Prostate gland (tissue), 2 donors: Measurements from ENCODE around the gene SDF2. TPM values are rescaled to one million over a fixed set of nuclear protein-coding genes. Genes with fewer than 3 reads are reported as not detected.

ENCODE experiments used
- DNase-seq: peaks from one replicate; pipeline ENCODE4 v3.0.0-alpha.2; 2019; ENCODE audit warnings: low spot score
- H3K27ac ChIP-seq, 2 donors: fragments of 200-600 bp; sonication (generic); 2 replicates each; pipeline ENCODE4 v1.5.1; 2017 to 2019
- H3K27me3 ChIP-seq: fragments of 200-600 bp; sonication (generic); replicated peaks from 2 replicates; pipeline ENCODE4 v1.5.1; 2019; ENCODE audit not compliant: insufficient read depth
- H3K36me3 ChIP-seq, 2 donors: fragments of 200-600 bp; sonication (generic); 1 replicate in 1 of 2; 2 replicates in 1 of 2; pipeline versions ENCODE4 v1.5.1 to v1.8.1; 2017 to 2019
- H3K4me1 ChIP-seq: fragments of 200-600 bp; sonication (generic); replicated peaks from 2 replicates; pipeline ENCODE4 v1.5.1; 2019
- H3K4me3 ChIP-seq, 2 donors: fragments of 200-600 bp; sonication (generic); 2 replicates each; pipeline ENCODE4 v1.5.1; 2017 to 2019
- H3K9me3 ChIP-seq: fragments of 200-600 bp; sonication (generic); 2 replicates; pipeline ENCODE4 v1.5.1; 2017
- CTCF ChIP-seq, 4 experiments: fragments of 200-600 bp in 2 of 4; fragments of 450-650 bp in 2 of 4; sonication (generic) in 2 of 4; IDR thresholded peaks; 1 replicate in 3 of 4; 2 replicates in 1 of 4; pipeline ENCODE4 v1.5.1; 2016 to 2019; ENCODE audit warnings: antibody characterized with exemption in 4 of 4, mild to moderate bottlenecking in 2 of 4, moderate library complexity in 2 of 4
- POLR2A ChIP-seq: fragments of 450-650 bp; IDR thresholded peaks from one replicate; pipeline ENCODE4 v1.6.1; 2016; ENCODE audit warnings: antibody characterized with exemption, mild to moderate bottlenecking
- POLR2AphosphoS5 ChIP-seq: sonication (generic); formaldehyde crosslinking; IDR thresholded peaks from one replicate; pipeline ENCODE4 v1.6.1; 2017; ENCODE audit warnings: antibody characterized with exemption
- WGBS: methylation state at CpG from one replicate; pipeline ENCODE4 v1.1.5; 2018; 5-methylcytosine and 5-hydroxymethylcytosine counted together
- intact Hi-C: fragments of 100-400 bp; cut with DNase I; formaldehyde crosslinking; loops from one replicate; pipeline ENCODE4 v1.14.2; 2022
- total RNA-seq, 2 donors: library from RNA; depleted of rRNA; stranded (reverse); fragments of >200 nt; gene quantifications; one replicate each; pipeline ENCODE4 v1.1.0, GENCODE V29; 2016

The SDF2 gene
- total RNA-seq, 2 donors from 2014 or later = 53.3 to 80.1 TPM

GRCh38 chr17:28635506-28635905, 26.2 kb downstream of the SDF2 start:
- H3K4me1 ChIP-seq = no peaks in the 10 kb centered on the region
- no peak for DNase-seq
- 85% methylated on average over 1 of the region's 1 CpG for WGBS
- H3K27ac ChIP-seq = no peak overlapping the region
- no peak for TF ChIP-seq CTCF (IDR thresholded peaks at IDR 0.05)
- peaks cover 31 to 35% of the 10 kb centered on the region in 2 donors for H3K36me3 ChIP-seq
- intact Hi-C loops = no loop called here
- H3K27me3 ChIP-seq = no peaks in the 10 kb centered on the region
- no peaks in the 10 kb centered on the region for H3K9me3 ChIP-seq
- H3K4me3 ChIP-seq = no peak overlapping the region

GRCh38 chr17:28634206-28634865, 27.4 kb downstream of the SDF2 start:
- DNase-seq = no peak
- 82% methylated on average over 14 of the region's 14 CpGs for WGBS
- TF ChIP-seq POLR2A (no peak), POLR2AphosphoS5 (no peak), CTCF (IDR thresholded peaks at IDR 0.05) (no peak)
- no peaks in the 10 kb centered on the region for H3K9me3 ChIP-seq
- H3K4me1 ChIP-seq = no peaks in the 10 kb centered on the region
- intact Hi-C loops = no loop called here
- H3K27me3 ChIP-seq = no peaks in the 10 kb centered on the region
- no peak overlapping the region for H3K27ac ChIP-seq
- no peak overlapping the region for H3K4me3 ChIP-seq
- H3K36me3 ChIP-seq = peaks cover 25 to 30% of the 10 kb centered on the region in 2 donors

DNA sequence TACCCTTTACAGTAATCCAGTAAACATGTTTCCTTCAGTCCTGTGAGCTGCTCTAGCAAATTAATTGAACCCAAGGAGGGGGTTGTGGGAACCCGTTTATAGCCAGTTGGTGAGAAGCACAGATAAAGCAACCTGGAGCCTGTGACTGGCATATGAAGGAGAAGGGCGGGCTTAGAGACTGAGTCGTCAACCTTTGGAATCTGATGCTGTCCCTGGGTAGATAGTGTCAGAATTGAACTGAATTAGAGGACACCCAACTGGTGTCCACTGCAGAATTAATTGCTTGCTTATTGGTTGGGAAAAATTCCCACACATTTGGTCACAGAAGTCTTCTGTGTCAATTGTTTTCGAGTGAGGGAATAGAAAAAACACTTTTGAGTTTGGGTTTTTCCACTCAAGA, 34.9 kb downstream of the SDF2 start:
- Histone ChIP-seq H3K27ac (no peak overlapping the region), H3K4me1 (no peaks in the 10 kb centered on the region), H3K27me3 (no peaks in the 10 kb centered on the region), H3K9me3 (no peaks in the 10 kb centered on the region), H3K36me3 (peaks cover 6 to 21% of the 10 kb centered on the region in 2 donors), H3K4me3 (no peak overlapping the region)
- intact Hi-C loops = no loop called here
- 89% methylated on average over 4 of the region's 4 CpGs for WGBS
- TF ChIP-seq POLR2A (no peak), CTCF (IDR thresholded peaks at IDR 0.05) (no peak), POLR2AphosphoS5 (no peak)
- DNase-seq = no peak

DNA sequence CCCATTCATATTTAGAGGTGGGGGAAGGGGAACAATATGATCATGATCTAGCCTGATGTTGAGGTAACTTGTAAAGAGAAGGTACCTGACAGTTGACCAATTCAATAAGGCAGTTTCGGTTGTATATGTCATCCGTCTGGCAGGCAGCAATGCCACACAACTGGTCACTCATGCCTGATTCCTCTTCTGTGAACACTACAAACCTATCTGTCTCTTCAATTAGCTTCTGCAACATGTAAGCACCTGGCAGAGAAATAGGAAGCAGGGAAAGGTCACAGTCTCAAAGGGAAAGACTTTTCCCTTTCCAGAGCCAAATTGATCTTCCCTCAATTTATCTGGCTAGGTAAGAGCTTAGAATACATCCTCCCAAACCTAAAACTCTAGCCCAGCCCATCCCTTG, 37.6 kb downstream of the SDF2 start:
- Histone ChIP-seq H3K4me1 (no peaks in the 10 kb centered on the region), H3K27me3 (no peaks in the 10 kb centered on the region), H3K9me3 (no peaks in the 10 kb centered on the region), H3K36me3 (peaks cover 17 to 24% of the 10 kb centered on the region in 2 donors), H3K4me3 (no peak overlapping the region), H3K27ac (no peak overlapping the region)
- TF ChIP-seq POLR2AphosphoS5 = no peak
- no peak for TF ChIP-seq POLR2A
- TF ChIP-seq CTCF (IDR thresholded peaks at IDR 0.05) = no peak
- DNase-seq = no peak
- WGBS = 95% methylated on average over 2 of the region's 2 CpGs
- intact Hi-C loops = no loop called here

GRCh38 chr17:28623696-28624095, 38.0 kb downstream of the SDF2 start:
- Histone ChIP-seq H3K4me3 (no peak overlapping the region), H3K9me3 (no peaks in the 10 kb centered on the region), H3K27ac (no peak overlapping the region), H3K27me3 (no peaks in the 10 kb centered on the region), H3K36me3 (peaks cover 20 to 26% of the 10 kb centered on the region in 2 donors), H3K4me1 (no peaks in the 10 kb centered on the region)
- no peak for DNase-seq
- WGBS = 88% methylated on average over 4 of the region's 4 CpGs
- TF ChIP-seq CTCF (IDR thresholded peaks at IDR 0.05) = no peak
- TF ChIP-seq POLR2A = no peak
- no peak for TF ChIP-seq POLR2AphosphoS5
- intact Hi-C loops = no loop called here
